ENCODE results near the gene MTA1. TPM values are rescaled to one million over a fixed set of nuclear protein-coding genes. Genes with fewer than 3 reads are reported as not detected.

Gene MTA1
- total RNA-seq, 3 donors from 2014 or later: 154 to 166 (median 154) TPM

DNA sequence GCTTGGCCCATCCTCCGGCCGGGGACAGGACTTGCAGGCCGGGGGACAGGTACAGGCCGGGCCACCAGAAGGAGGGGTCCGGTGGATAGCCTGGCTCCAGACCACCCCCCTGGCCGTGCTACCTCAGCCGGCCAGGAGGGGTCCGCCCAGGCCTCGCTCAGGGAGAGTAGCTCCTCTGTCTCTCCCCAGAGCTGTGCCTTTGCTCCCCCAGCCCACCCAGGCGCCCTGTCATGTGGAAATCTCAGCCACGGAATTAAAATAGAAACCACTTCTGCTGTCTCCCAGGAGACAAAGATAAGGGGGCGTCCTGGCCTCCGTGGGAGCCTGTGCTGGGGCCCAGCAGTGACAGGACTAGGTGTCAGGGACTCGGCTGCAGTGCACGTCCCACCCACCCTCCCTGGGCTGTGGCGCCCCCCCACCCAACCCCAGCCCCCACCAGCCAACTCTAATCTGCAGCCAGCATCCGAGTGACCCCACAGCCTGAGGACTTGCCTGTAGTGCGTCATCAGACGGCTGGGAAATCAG is 51.7 kb downstream of the MTA1 start:
- Mint-ChIP-seq H3K36me3 (ENCODE audit: insufficient read depth) (no peaks in the 10 kb centered on the region), H3K27me3 (ENCODE audit: low read depth) (no peaks in the 10 kb centered on the region), H3K9me3 (no peaks in the 10 kb centered on the region), H3K4me3 (no peak overlapping the region), H3K4me1 (ENCODE audit: low read depth) (peaks cover 6% of the 10 kb centered on the region)
- ATAC-seq (no peak), DNase-seq (no peak)

DNA sequence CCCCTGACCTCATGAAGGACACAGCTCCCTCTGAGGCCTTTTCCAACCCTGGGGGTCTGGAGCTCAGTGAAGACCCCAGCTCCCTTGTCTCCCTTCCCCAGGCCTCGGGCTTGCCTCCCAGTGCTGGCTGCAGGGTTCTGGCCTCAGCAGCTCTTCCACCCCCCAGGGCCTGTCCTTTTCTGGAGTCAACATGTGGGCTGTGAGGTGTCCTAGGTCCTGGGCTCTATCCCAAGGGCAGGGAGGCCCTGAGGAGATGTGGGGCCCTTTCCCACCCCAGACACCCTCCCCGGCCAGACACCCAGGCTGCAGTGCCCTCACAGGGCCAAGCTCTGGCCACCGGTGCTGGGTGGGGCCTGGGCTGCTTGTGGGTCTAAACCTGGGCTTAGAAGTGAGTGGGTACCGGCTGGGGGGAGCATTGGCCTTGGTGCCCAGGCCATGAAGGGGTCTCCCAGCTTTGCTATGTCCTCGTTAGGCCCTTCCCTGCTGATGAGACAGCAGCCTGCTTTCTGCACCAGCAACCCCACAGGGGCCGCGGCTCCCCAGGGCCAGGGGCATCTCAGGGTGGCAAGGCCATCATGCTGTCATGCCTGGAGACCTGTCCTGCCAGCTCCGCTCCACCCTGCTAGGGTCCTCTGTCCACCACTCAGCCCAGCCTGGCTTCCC is 52.3 kb downstream of the MTA1 start:
- Mint-ChIP-seq H3K4me3 (no peak overlapping the region), H3K27me3 (ENCODE audit: low read depth) (no peaks in the 10 kb centered on the region), H3K4me1 (ENCODE audit: low read depth) (peaks cover 10% of the 10 kb centered on the region), H3K9me3 (no peaks in the 10 kb centered on the region), H3K36me3 (ENCODE audit: insufficient read depth) (no peaks in the 10 kb centered on the region)
- DNase-seq (no peak), ATAC-seq (no peak)

DNA sequence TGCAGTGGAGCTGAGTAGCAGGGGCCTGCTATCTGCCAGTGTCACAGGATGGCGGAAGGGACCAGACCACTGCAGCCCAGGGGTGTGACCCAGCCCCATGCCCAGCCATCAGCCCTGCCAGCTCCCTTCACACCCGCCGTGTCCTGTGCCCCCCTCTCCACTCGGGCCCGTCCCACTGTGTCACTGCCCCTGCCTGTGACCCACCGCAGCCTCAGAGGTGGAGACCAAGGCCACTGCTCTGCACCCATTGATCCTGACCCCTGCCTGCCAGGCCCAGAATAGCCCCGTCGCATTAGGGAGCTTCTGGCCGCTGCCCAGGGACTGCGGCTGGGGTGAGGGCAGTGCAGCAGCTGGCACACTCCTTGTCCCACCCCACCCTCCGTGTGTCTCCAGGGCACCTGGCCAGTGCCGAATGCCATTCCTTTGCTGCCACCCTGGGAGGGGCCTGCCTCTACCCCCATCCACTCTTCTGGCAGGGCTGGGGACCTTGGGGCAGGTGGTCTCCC is 52.9 kb downstream of the MTA1 start:
- no peak overlapping the region for H3K4me3 Mint-ChIP-seq
- DNase-seq (no peak), ATAC-seq (no peak)
- H3K9me3 Mint-ChIP-seq: no peaks in the 10 kb centered on the region
- no peaks in the 10 kb centered on the region for H3K27me3 Mint-ChIP-seq (ENCODE audit: low read depth)
- H3K4me1 Mint-ChIP-seq (ENCODE audit: low read depth): peaks cover 15% of the 10 kb centered on the region
- H3K36me3 Mint-ChIP-seq (ENCODE audit: insufficient read depth): no peaks in the 10 kb centered on the region

DNA sequence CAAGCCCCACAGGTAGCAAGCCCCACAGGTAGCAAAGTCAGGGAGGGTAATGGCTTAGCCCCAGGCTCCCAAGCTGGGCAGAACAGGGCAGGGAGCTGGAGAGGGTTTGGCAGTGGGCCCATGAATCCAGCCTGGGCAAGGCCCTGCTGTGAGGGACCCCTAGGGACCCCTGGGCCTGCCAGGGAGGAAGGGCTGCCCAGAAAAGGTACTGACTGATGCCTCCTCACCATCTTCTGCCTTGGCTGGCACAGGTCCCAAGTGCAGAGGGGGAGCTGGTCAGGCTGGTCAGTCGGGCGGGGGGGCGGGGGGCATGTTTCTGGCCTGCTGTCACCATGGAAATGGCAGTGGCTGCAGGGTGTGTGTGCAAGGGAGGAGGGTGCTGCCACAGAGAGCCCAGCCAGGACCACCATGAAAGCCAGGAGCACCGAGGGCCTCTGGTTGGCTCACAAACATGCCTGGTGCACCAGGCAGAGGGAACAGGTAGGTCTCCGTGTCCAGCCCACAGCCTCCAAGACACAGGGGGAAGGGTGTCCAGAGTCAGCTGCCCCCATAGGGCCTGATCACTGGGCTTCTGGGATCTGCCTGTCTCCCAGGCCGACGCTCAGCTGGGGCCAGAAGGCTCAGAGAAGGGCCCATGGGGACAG is 53.5 kb downstream of the MTA1 start:
- no peak for ATAC-seq
- no peaks in the 10 kb centered on the region for H3K27me3 Mint-ChIP-seq (ENCODE audit: low read depth)

DNA sequence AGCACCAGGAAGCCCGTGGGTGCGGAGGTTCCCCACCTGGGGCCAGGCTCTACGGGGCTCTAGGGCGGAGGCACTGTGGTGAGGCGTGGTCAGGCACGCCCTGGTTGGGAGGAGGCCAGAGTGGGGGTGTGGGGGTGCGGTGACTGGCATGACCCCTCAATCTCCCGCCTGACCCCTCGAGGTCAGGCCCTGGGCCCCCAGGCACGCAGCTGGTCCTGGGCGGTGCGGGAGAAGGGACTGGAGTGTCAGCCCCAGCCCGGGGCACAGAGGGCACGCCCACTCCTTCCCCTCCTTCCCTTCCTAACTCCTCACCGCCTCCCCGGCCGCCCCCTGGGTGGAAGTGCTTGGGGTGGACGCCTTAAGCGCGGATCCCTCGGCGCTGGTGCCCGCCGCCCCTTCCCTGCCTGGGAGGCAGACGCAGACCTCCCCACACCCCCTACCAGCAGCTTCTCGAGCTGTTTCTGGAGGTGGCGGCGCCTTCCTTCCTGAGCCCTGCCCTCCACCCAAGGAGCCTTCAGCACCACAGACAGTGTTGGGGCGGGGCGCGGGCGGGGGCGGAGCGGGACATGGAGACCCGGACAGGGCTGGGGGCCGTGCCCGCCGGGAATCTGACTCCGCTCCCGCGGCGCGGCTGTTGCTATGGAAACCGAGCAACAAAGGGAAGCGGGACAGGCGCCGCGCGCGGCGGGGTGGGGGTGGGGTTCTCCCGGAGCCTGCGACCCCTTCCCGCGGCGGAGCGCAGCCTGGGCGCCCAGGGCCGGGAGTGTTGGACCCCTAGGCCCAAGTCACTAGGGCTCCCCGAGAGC is 54.3 kb downstream of the MTA1 start:
- Mint-ChIP-seq H3K9me3 (no peaks in the 10 kb centered on the region), H3K4me3 (peak overlapping the region; percentile 68), H3K27me3 (ENCODE audit: low read depth) (no peaks in the 10 kb centered on the region), H3K4me1 (ENCODE audit: low read depth) (peaks cover 15% of the 10 kb centered on the region), H3K36me3 (ENCODE audit: insufficient read depth) (no peaks in the 10 kb centered on the region)
- DNase-seq: peak; percentile 58
- ATAC-seq: peak; percentile 65 to 72

More for the DNA sequence above, 53.5 kb downstream of the MTA1 start:
- no peak for DNase-seq
- H3K4me1 Mint-ChIP-seq (ENCODE audit: low read depth): peaks cover 15% of the 10 kb centered on the region
- no peak overlapping the region for H3K4me3 Mint-ChIP-seq
- H3K9me3 Mint-ChIP-seq: no peaks in the 10 kb centered on the region
- no peaks in the 10 kb centered on the region for H3K36me3 Mint-ChIP-seq (ENCODE audit: insufficient read depth)

DNA sequence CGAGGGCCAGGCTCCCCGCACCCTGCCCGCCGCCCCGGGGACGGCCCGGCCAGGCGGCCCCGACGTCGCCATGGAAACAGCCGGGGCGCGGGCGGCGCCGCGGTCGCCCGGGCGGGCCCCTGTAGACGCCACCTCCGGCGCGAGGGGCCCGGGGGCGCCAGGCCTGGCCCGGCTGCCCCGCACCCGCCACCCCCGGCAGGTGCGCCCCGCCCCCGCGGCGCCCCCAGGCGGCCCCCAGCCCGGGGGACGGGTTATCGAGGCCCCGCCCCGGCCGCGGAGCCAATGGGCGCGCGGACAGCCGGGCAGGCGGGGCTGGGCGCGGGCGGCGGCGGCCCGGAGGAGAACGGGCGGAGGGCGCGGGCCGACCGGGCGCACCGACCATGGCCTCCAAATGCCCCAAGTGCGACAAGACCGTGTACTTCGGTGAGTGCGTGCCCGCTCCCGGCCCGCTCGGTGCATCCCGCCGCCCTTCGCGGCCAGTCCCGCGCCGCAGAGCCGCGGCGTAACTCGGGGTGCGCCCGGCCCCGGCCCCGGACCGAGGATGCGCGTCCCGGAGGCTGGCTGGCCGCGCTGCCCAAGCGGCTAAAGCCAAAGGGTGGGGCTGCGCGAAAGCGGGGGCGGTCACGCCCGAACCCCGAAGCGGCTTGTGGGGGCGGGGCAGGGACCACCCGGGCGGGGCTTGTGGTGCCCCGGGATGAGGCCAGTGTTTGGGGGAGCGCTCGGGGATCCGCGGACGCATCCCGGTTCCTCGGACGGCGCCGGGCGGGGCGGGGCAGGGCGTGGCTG is 55.0 kb downstream of the MTA1 start, which contains the start of gene CRIP2:
CRIP2 (plus strand) TSS at position 339 of the 786 bp plus-strand sequence; CDS start at position 381, 42 bp downstream.
- no peak for DNase-seq
- Mint-ChIP-seq H3K4me1 (ENCODE audit: low read depth) (peaks cover 16% of the 10 kb centered on the region), H3K27me3 (ENCODE audit: low read depth) (no peaks in the 10 kb centered on the region)

DNA sequence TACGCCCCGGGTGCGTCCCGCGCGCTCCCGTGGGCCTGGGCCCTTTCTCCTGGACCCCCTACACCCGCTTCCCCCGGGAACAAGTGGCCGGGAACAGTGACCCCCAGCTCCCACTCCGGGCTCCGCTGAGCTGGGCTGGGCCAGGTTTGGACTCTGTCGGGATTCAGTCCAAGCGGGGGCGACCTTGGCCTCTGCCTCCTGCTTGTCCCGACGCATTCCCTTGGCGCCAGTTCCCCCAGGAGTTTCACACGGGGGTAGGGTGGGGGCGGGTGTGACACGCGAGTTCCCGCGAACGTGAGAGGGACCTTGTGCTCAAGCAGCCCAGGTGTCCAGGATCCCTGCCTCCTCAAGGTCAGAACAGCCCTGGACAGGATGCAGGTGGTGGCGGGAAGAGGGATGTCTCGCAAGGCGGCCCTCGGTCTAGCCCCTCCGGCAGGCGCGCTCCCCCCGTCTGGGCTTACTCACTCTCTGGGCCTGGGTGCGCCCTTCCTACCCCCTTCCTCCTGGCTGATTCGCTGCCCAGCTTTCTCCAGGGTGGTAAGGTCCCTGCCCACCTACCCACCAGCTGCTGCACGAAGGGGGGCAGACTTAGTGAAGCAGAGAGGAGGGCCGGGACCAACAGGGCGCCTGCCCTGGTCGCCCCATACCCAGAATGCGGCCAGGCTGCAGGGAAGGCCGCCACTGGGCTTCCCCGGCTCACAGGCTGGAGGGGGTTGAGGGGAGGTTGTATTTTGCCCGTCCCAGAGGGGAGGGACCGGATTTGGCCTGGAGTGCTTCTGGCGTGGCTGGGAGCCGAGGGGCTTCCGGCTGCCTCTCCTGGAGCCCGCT is 55.9 kb downstream of the MTA1 start:
- no peak for ATAC-seq
- Mint-ChIP-seq H3K4me1 (ENCODE audit: low read depth) (peaks cover 22% of the 10 kb centered on the region), H3K4me3 (peak overlapping the region; percentile 59), H3K27me3 (ENCODE audit: low read depth) (no peaks in the 10 kb centered on the region), H3K9me3 (no peaks in the 10 kb centered on the region), H3K36me3 (ENCODE audit: insufficient read depth) (no peaks in the 10 kb centered on the region)
- DNase-seq: no peak

More for the DNA sequence above, 55.0 kb downstream of the MTA1 start, which contains the start of gene CRIP2:
- ATAC-seq: peak; percentile 55 to 58
- Mint-ChIP-seq H3K36me3 (ENCODE audit: insufficient read depth) (no peaks in the 10 kb centered on the region), H3K9me3 (no peaks in the 10 kb centered on the region), H3K4me3 (peak within 1 kb of the TSS; percentile 68)

DNA sequence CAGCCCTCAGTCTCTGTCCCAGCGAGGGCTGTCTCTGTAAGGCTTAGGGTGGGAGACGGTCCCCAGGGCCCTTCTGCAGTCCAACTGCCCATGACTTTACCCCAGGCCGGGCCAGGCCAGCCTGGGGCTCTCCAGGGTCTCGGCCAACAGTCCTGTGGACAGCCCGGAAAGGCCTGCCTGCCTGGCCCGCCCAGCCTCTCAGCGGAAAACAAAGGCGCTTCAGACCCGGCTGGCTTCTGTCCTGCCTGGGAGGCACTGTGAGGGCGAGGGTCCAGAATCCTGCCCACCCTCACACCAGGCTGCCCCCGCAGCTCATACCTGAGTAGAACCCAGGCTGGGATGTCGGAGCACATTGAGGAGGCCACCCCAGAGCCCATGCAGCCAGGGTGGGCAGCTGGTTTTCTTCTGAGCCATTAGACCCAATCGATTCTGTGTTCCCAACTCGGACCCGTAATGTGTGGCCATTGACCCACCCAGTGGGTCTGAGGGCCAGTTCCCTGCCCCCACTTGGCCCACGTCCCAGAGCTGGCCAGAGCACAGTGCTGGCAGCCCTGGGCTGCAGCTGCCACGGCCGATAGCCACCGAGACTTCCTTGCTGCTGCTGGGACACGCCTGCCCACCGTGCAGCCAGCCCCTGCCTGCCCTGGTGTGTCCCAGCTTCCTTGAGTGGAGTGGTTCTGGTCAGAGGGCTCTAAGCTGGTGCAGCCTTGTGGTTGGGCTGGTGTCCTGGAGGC is 56.6 kb downstream of the MTA1 start:
- DNase-seq (no peak), ATAC-seq (no peak)
- H3K4me3 Mint-ChIP-seq: no peak overlapping the region
- no peaks in the 10 kb centered on the region for H3K9me3 Mint-ChIP-seq
- no peaks in the 10 kb centered on the region for H3K27me3 Mint-ChIP-seq (ENCODE audit: low read depth)
- no peaks in the 10 kb centered on the region for H3K36me3 Mint-ChIP-seq (ENCODE audit: insufficient read depth)
- peaks cover 30% of the 10 kb centered on the region for H3K4me1 Mint-ChIP-seq (ENCODE audit: low read depth)

DNA sequence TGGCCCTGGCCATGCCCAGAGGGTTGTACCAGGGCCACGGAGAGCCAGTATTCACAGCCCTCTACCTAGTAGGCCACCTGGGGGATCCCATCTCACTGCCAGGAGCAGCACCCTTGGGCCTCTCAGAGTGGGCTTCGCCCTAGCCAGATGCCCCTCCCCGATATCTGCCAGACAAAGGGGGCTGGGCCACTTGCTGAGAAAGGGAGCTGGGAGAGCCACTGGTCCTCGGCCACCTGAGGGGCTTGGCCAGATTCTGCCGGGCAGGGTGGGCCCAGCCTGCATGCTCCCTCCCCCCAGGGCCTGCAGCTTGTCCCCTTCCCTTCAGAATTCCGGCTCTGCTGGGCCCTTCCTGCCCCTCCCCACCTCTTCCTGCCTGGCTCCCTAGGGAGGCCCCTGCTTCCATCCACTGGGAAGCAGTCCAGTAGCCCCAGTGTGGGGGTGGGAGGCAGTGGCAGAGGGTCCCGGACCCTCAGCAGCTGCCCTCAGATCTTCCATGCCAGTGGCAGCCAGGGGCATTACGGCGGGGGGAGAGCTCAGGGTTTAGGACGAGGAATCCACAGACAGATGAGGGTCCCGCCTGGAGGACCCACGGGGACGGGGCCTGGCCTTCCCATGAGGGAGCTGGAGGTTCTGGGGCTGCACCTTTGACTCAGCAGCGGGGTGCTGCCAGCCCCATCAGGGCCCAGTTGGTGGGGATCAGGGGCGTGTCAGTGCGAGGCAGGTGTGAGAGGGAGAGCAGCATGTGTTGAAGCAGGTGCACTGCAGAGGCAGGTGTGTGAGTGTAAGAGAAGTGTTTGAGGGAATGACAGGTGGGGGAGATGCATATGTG is 57.4 kb downstream of the MTA1 start:
- H3K9me3 Mint-ChIP-seq: no peaks in the 10 kb centered on the region
- ATAC-seq (no peak), DNase-seq (no peak)
- no peaks in the 10 kb centered on the region for H3K36me3 Mint-ChIP-seq (ENCODE audit: insufficient read depth)
- H3K4me3 Mint-ChIP-seq: peak overlapping the region; percentile 38
- H3K27me3 Mint-ChIP-seq (ENCODE audit: low read depth): no peaks in the 10 kb centered on the region
- peaks cover 36% of the 10 kb centered on the region for H3K4me1 Mint-ChIP-seq (ENCODE audit: low read depth)

DNA sequence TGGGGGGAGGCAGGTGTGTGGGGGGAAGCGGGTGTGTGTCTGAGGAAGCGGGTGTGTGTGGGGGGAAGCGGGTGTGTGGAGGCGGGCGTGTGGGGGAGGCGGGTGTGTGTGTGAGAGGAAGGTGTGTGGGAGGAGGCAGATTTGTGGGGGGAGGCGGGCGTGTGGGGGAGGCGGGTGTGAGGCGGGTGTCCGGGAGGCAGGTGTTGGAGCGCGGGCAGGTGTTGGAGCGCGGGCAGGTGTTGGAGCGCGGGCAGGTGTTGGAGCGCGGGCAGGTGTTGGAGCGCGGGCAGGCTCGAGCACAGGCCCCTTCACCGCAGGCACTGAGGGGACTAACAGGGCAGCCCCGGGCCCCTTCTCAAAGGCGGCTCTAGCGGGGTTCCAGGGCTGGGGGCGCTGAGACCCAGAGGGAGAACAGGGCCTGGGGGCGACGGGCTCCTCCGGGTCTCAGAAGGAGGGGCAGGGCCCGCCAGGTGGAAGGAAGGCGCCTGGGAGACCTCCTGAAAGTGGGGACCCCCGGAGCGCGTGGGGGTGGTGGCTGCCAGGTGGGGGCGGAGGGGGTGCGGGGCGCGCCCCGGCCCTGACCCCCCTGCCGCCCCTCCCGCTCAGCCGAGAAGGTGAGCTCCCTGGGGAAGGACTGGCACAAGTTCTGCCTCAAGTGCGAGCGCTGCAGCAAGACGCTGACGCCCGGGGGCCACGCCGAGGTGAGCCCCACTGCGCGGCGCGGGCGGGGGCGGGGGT is 58.2 kb downstream of the MTA1 start:
- no peak overlapping the region for H3K4me3 Mint-ChIP-seq
- no peaks in the 10 kb centered on the region for H3K36me3 Mint-ChIP-seq (ENCODE audit: insufficient read depth)

DNA sequence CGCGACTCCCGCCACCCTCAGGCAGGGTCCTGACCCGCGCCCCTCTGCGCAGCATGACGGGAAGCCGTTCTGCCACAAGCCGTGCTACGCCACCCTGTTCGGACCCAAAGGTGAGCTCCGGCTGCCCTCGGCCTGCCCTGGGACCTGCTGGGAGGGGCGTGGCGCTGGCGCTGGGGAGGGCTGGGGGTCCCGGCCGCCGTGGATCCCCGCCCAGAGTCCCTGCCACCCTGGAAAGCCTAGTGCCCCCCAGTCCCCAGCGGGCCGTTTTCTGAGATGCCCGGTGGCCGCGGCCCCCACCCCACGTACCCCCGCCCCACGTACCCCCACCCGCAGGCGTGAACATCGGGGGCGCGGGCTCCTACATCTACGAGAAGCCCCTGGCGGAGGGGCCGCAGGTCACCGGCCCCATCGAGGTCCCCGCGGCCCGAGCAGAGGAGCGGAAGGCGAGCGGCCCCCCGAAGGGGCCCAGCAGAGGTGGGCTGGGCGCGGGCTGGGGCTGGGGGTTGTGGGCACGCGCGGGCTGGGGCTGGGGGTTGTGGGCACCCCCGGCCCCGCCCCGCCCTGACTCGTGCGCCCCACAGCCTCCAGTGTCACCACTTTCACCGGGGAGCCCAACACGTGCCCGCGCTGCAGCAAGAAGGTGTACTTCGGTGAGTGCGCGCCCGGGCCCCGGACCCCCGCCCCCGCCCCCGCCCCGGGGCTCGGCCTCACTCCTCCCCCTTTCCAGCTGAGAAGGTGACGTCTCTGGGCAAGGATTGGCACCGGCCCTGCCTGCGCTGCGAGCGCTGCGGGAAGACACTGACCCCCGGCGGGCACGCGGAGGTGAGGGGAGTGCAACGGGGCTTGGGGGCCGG is 59.0 kb downstream of the MTA1 start:
- H3K36me3 Mint-ChIP-seq (ENCODE audit: insufficient read depth): no peaks in the 10 kb centered on the region
- H3K4me3 Mint-ChIP-seq: no peak overlapping the region
- DNase-seq (no peak), ATAC-seq (no peak)
- no peaks in the 10 kb centered on the region for H3K27me3 Mint-ChIP-seq (ENCODE audit: low read depth)
- H3K9me3 Mint-ChIP-seq: no peaks in the 10 kb centered on the region
- H3K4me1 Mint-ChIP-seq (ENCODE audit: low read depth): peaks cover 47% of the 10 kb centered on the region

More for the DNA sequence above, 58.2 kb downstream of the MTA1 start:
- peaks cover 44% of the 10 kb centered on the region for H3K4me1 Mint-ChIP-seq (ENCODE audit: low read depth)
- no peaks in the 10 kb centered on the region for H3K27me3 Mint-ChIP-seq (ENCODE audit: low read depth)
- DNase-seq (peak; percentile 41), ATAC-seq (no peak)
- H3K9me3 Mint-ChIP-seq: no peaks in the 10 kb centered on the region
